Prostate gland (tissue), 2 donors: ENCODE measurements around the gene KLF16. TPM values are rescaled to one million over a fixed set of nuclear protein-coding genes. Genes with fewer than 3 reads are reported as not detected.

Experiments used
- DNase-seq: peaks from one replicate; pipeline ENCODE4 v3.0.0-alpha.2; 2019; ENCODE audit warnings: low spot score
- H3K27ac ChIP-seq, 2 donors: fragments of 200-600 bp; sonication (generic); 2 replicates each; pipeline ENCODE4 v1.5.1; 2017 to 2019
- H3K27me3 ChIP-seq: fragments of 200-600 bp; sonication (generic); replicated peaks from 2 replicates; pipeline ENCODE4 v1.5.1; 2019; ENCODE audit not compliant: insufficient read depth
- H3K36me3 ChIP-seq, 2 donors: fragments of 200-600 bp; sonication (generic); 1 replicate in 1 of 2; 2 replicates in 1 of 2; pipeline versions ENCODE4 v1.5.1 to v1.8.1; 2017 to 2019
- H3K4me1 ChIP-seq: fragments of 200-600 bp; sonication (generic); replicated peaks from 2 replicates; pipeline ENCODE4 v1.5.1; 2019
- H3K4me3 ChIP-seq, 2 donors: fragments of 200-600 bp; sonication (generic); 2 replicates each; pipeline ENCODE4 v1.5.1; 2017 to 2019
- H3K9me3 ChIP-seq: fragments of 200-600 bp; sonication (generic); 2 replicates; pipeline ENCODE4 v1.5.1; 2017
- CTCF ChIP-seq, 4 experiments: fragments of 200-600 bp in 2 of 4; fragments of 450-650 bp in 2 of 4; sonication (generic) in 2 of 4; IDR thresholded peaks; 1 replicate in 3 of 4; 2 replicates in 1 of 4; pipeline ENCODE4 v1.5.1; 2016 to 2019; ENCODE audit warnings: antibody characterized with exemption in 4 of 4, mild to moderate bottlenecking in 2 of 4, moderate library complexity in 2 of 4
- POLR2A ChIP-seq: fragments of 450-650 bp; IDR thresholded peaks from one replicate; pipeline ENCODE4 v1.6.1; 2016; ENCODE audit warnings: antibody characterized with exemption, mild to moderate bottlenecking
- POLR2AphosphoS5 ChIP-seq: sonication (generic); formaldehyde crosslinking; IDR thresholded peaks from one replicate; pipeline ENCODE4 v1.6.1; 2017; ENCODE audit warnings: antibody characterized with exemption
- WGBS: methylation state at CpG from one replicate; pipeline ENCODE4 v1.1.5; 2018; 5-methylcytosine and 5-hydroxymethylcytosine counted together
- intact Hi-C: fragments of 100-400 bp; cut with DNase I; formaldehyde crosslinking; loops from one replicate; pipeline ENCODE4 v1.14.2; 2022
- total RNA-seq, 2 donors: library from RNA; depleted of rRNA; stranded (reverse); fragments of >200 nt; gene quantifications; one replicate each; pipeline ENCODE4 v1.1.0, GENCODE V29; 2016

Gene KLF16
- total RNA-seq, 2 donors from 2014 or later, result 8.4 to 22.8 TPM

- H3K27ac ChIP-seq, result peak overlapping the region in 1 of 2 donors; percentile 69
- peaks cover 10 to 13% of the 10 kb centered on the region in 2 donors for H3K36me3 ChIP-seq
- DNase-seq, result no peak
- intact Hi-C loops, result no loop called here
- peaks cover 8% of the 10 kb centered on the region for H3K4me1 ChIP-seq
- H3K4me3 ChIP-seq, result peak overlapping the region; percentile 32 to 36
- H3K9me3 ChIP-seq, result no peaks in the 10 kb centered on the region
- TF ChIP-seq CTCF (IDR thresholded peaks at IDR 0.05) (no peak), POLR2A (no peak), POLR2AphosphoS5 (no peak)
- no peaks in the 10 kb centered on the region for H3K27me3 ChIP-seq
- 68% methylated on average over 21 of the region's 21 CpGs for WGBS
Measured at GRCh38 chr19:1813192-1814182, 49.9 kb downstream of the KLF16 start.

- H3K4me1 ChIP-seq, result peaks cover 8% of the 10 kb centered on the region
- no peaks in the 10 kb centered on the region for H3K27me3 ChIP-seq
- peak; percentile 79 for DNase-seq
- intact Hi-C loops, result no loop called here
- peak overlapping the region; percentile 32 to 36 for H3K4me3 ChIP-seq
- peaks cover 4 to 5% of the 10 kb centered on the region in 2 donors for H3K36me3 ChIP-seq
- H3K27ac ChIP-seq, result peak overlapping the region; percentile 31 to 69
- no peaks in the 10 kb centered on the region for H3K9me3 ChIP-seq
- TF ChIP-seq POLR2AphosphoS5 (no peak), CTCF (IDR thresholded peaks at IDR 0.05) (peak in 3 of 4 experiments; percentile 30 to 53 (median 49)), POLR2A (peak; percentile 18)
- WGBS, result under 1% methylated on average over 47 of the region's 47 CpGs
Measured at GRCh38 chr19:1812426-1813191, 50.8 kb downstream of the KLF16 start.

- intact Hi-C loops, result no loop called here
- WGBS, result 4% methylated on average over 37 of the region's 48 CpGs
- Histone ChIP-seq H3K36me3 (peaks cover 0 to 4% of the 10 kb centered on the region in 2 donors), H3K4me3 (peak within 1 kb of the TSS; percentile 32 to 36), H3K9me3 (no peaks in the 10 kb centered on the region), H3K27me3 (no peaks in the 10 kb centered on the region), H3K4me1 (peaks cover 8% of the 10 kb centered on the region), H3K27ac (peak within 1 kb of the TSS; percentile 31 to 69)
- TF ChIP-seq POLR2AphosphoS5 (no peak), CTCF (IDR thresholded peaks at IDR 0.05) (no peak), POLR2A (no peak)
- no peak for DNase-seq
Measured at GRCh38 chr19:1811942-1812425, 51.4 kb downstream of the KLF16 start, which contains the start of gene ATP8B3. Gene ATP8B3, minus strand, starts transcription at chr19:1812276. Its CDS starts 540 bp downstream, at chr19:1811736.

- no peaks in the 10 kb centered on the region for H3K27me3 ChIP-seq
- peak; percentile 46 for DNase-seq
- 24% methylated on average over 13 of the region's 13 CpGs for WGBS
- peaks cover 8% of the 10 kb centered on the region for H3K4me1 ChIP-seq
- H3K36me3 ChIP-seq, result peaks cover 0 to 4% of the 10 kb centered on the region in 2 donors
- no peaks in the 10 kb centered on the region for H3K9me3 ChIP-seq
- peak overlapping the region; percentile 32 to 36 for H3K4me3 ChIP-seq
- peak overlapping the region in 1 of 2 donors; percentile 69 for H3K27ac ChIP-seq
- intact Hi-C loops, result no loop called here
- TF ChIP-seq CTCF (IDR thresholded peaks at IDR 0.05) (no peak), POLR2A (no peak), POLR2AphosphoS5 (no peak)
Measured at GRCh38 chr19:1811472-1811894, 51.9 kb downstream of the KLF16 start.
